Measurements from ENCODE around the gene PPP2R5D. TPM values are rescaled to one million over a fixed set of nuclear protein-coding genes. Genes with fewer than 3 reads are reported as not detected.

PPP2R5D gene
- total RNA-seq, 3 donors from 2014 or later (not counting 1 experiment from before 2014, with no cell fraction given): 30.5 to 49.1 (median 40.1) TPM

- peaks cover 11% of the 10 kb centered on the region for H3K36me3 ChIP-seq (ENCODE audit: control insufficient read depth, insufficient read depth, low read length)
- DNase-seq: no peak
- H3K4me1 Mint-ChIP-seq: peaks cover 44 to 52% of the 10 kb centered on the region in 2 donors
These were observed 70.0 kb downstream of the PPP2R5D start for GRCh38 chr6:43054206-43054943.

GRCh38 chr6:43055966-43056365 lies 71.6 kb downstream of the PPP2R5D start:
- Mint-ChIP-seq H3K4me3 (peak overlapping the region; percentile 25), H3K4me1 (peaks cover 41 to 62% of the 10 kb centered on the region in 2 donors), H3K27ac (peak overlapping the region; percentile 27 to 54), H3K27me3 (ENCODE audit: low read depth in 2 of 2) (no peaks in the 10 kb centered on the region), H3K36me3 (no peaks in the 10 kb centered on the region), H3K9me3 (no peaks in the 10 kb centered on the region)
- DNase-seq (no peak), ATAC-seq (no peak)
- no peaks in the 10 kb centered on the region for H3K9me3 ChIP-seq (ENCODE audit: control insufficient read depth, insufficient read depth, low read length)
- H3K27ac ChIP-seq (ENCODE audit: low read length): no peak overlapping the region
- H3K36me3 ChIP-seq (ENCODE audit: control insufficient read depth, insufficient read depth, low read length): peaks cover 9% of the 10 kb centered on the region
- H3K4me3 ChIP-seq (ENCODE audit: low read length): no peak overlapping the region
- intact Hi-C loops (cut with micrococcal nuclease): no loop called here
- WGBS (ENCODE audit: insufficient coverage): 78% methylated on average over 8 of the region's 8 CpGs
- no peak for TF ChIP-seq CTCF (IDR thresholded peaks at IDR 0.05)
- no peaks in the 10 kb centered on the region for H3K27me3 ChIP-seq (ENCODE audit: control insufficient read depth, insufficient read depth, low read length)
- peaks cover 40% of the 10 kb centered on the region for H3K4me1 ChIP-seq (ENCODE audit: control insufficient read depth, insufficient read depth, low read length)

More at GRCh38 chr6:43054206-43054943, 70.0 kb downstream of the PPP2R5D start:
- ATAC-seq: no peak
- no peaks in the 10 kb centered on the region for H3K36me3 Mint-ChIP-seq
- H3K4me3 ChIP-seq (ENCODE audit: low read length): peak overlapping the region; percentile 80
- H3K4me1 ChIP-seq (ENCODE audit: control insufficient read depth, insufficient read depth, low read length): peaks cover 31% of the 10 kb centered on the region
- no peak for TF ChIP-seq CTCF (IDR thresholded peaks at IDR 0.05)
- H3K27me3 Mint-ChIP-seq (ENCODE audit: low read depth in 2 of 2): no peaks in the 10 kb centered on the region
- intact Hi-C loops (cut with micrococcal nuclease): no loop called here
- peak overlapping the region; percentile 90 for H3K4me3 Mint-ChIP-seq
- no peaks in the 10 kb centered on the region for H3K27me3 ChIP-seq (ENCODE audit: control insufficient read depth, insufficient read depth, low read length)
- H3K27ac Mint-ChIP-seq: peak overlapping the region; percentile 93 to 95
- 85% methylated on average over 17 of the region's 17 CpGs for WGBS (ENCODE audit: insufficient coverage)
- H3K27ac ChIP-seq (ENCODE audit: low read length): peak overlapping the region; percentile 83
- H3K9me3 ChIP-seq (ENCODE audit: control insufficient read depth, insufficient read depth, low read length): no peaks in the 10 kb centered on the region
- H3K9me3 Mint-ChIP-seq: no peaks in the 10 kb centered on the region

- H3K36me3 Mint-ChIP-seq: no peaks in the 10 kb centered on the region
- H3K27me3 Mint-ChIP-seq (ENCODE audit: low read depth in 2 of 2): no peaks in the 10 kb centered on the region
- intact Hi-C loops (cut with micrococcal nuclease): loop anchor here (2.0 kb wide), 1 partner anchor 80 kb away; the partner anchor contains the start of gene PEX6
These were observed 74.2 kb downstream of the PPP2R5D start for GRCh38 chr6:43058531-43058930.

More at GRCh38 chr6:43058531-43058930, 74.2 kb downstream of the PPP2R5D start:
- Histone ChIP-seq H3K4me1 (ENCODE audit: control insufficient read depth, insufficient read depth, low read length) (peaks cover 26% of the 10 kb centered on the region), H3K9me3 (ENCODE audit: control insufficient read depth, insufficient read depth, low read length) (no peaks in the 10 kb centered on the region), H3K27ac (ENCODE audit: low read length) (no peak overlapping the region), H3K36me3 (ENCODE audit: control insufficient read depth, insufficient read depth, low read length) (peaks cover 12% of the 10 kb centered on the region), H3K27me3 (ENCODE audit: control insufficient read depth, insufficient read depth, low read length) (no peaks in the 10 kb centered on the region), H3K4me3 (ENCODE audit: low read length) (peak overlapping the region; percentile 90)
- DNase-seq: no peak
- H3K4me3 Mint-ChIP-seq: peak overlapping the region; percentile 96
- H3K4me1 Mint-ChIP-seq: peaks cover 28 to 43% of the 10 kb centered on the region in 2 donors
- H3K9me3 Mint-ChIP-seq: no peaks in the 10 kb centered on the region
- WGBS (ENCODE audit: insufficient coverage): 60% methylated on average over 1 of the region's 1 CpG
- ATAC-seq: no peak
- peak overlapping the region; percentile 98 to 99 for H3K27ac Mint-ChIP-seq
- TF ChIP-seq CTCF (IDR thresholded peaks at IDR 0.05): no peak
